WTC11 (cell line): ENCODE results near the gene CALHM1. TPM values are rescaled to one million over a fixed set of nuclear protein-coding genes. Genes with fewer than 3 reads are reported as not detected.
"Not testable (repeated sequence)": the region's sequence is repeated elsewhere in the genome, so short reads cannot be mapped to it uniquely, and the experiment has no call there.

Experiments
- ATAC-seq: fragments of 200-7000 bp; cut with Tn5 transposase; 2 replicates; pipeline ENCODE4 v1.10.0; 2021; ENCODE audit warnings: mild to moderate bottlenecking, moderate library complexity
- CTCF ChIA-PET: fragments of 300-600 bp; sonication (Branson Sonifier 250); formaldehyde crosslinking; loops from one replicate; lab custom pipeline; 2021; ENCODE audit warnings: antibody characterized with exemption; lab: Charles Lee
- POLR2A ChIA-PET: fragments of 350-600 bp; sonication (Branson Sonifier 250); formaldehyde crosslinking; loops from one replicate; lab custom pipeline; 2021; ENCODE audit warnings: antibody characterized with exemption; lab: Charles Lee
- DNase-seq: peaks from one replicate; pipeline ENCODE4 v3.0.0; 2021; ENCODE audit warnings: low spot score
- H3K27ac Mint-ChIP-seq: 2 replicates; pipeline ENCODE4 v1.8.0; 2021; ENCODE audit warnings: mixed read lengths
- H3K27me3 Mint-ChIP-seq: 2 replicates; pipeline ENCODE4 v1.8.0; 2021; ENCODE audit warnings: low read depth, mild to moderate bottlenecking, moderate library complexity, mixed read lengths
- H3K36me3 Mint-ChIP-seq: 2 replicates; pipeline ENCODE4 v1.8.0; 2021; ENCODE audit warnings: mixed read lengths
- H3K4me1 Mint-ChIP-seq: 2 replicates; pipeline ENCODE4 v1.8.0; 2022; ENCODE audit warnings: mixed read lengths
- H3K4me3 Mint-ChIP-seq: 2 replicates; pipeline ENCODE4 v1.8.0; 2021; ENCODE audit warnings: mild to moderate bottlenecking, moderate library complexity, mixed read lengths
- H3K9me3 Mint-ChIP-seq: 2 replicates; pipeline ENCODE4 v1.8.0; 2021; ENCODE audit warnings: mixed read lengths
- ARID4B ChIP-seq: sonication (generic); formaldehyde crosslinking; IDR thresholded peaks from 2 replicates; pipeline ENCODE4 v1.8.0; 2023; ENCODE audit warnings: missing genetic modification reagents, mild to moderate bottlenecking, borderline replicate concordance
- ELF4 ChIP-seq: sonication (generic); formaldehyde crosslinking; IDR thresholded peaks from 2 replicates; pipeline ENCODE4 v1.8.1; 2022; ENCODE audit warnings: low read depth, mild to moderate bottlenecking, moderate library complexity, missing genetic modification reagents
- GABPB1 ChIP-seq: sonication (generic); formaldehyde crosslinking; IDR thresholded peaks from 2 replicates; pipeline ENCODE4 v1.8.1; 2023; ENCODE audit warnings: mild to moderate bottlenecking, missing genetic modification reagents
- USF1 ChIP-seq: sonication (generic); formaldehyde crosslinking; IDR thresholded peaks from 2 replicates; pipeline ENCODE4 v1.8.0; 2022; ENCODE audit warnings: mild to moderate bottlenecking, missing genetic modification reagents
- total RNA-seq: library from RNA; stranded (reverse); gene quantifications from 3 replicates; pipeline ENCODE4 v1.2.3, GENCODE V29; 2021
- TF ChIP-seq, protein P1 (sequence below): sonication (generic); formaldehyde crosslinking; IDR thresholded peaks from 2 replicates; pipeline ENCODE4 v1.8.0; 2022; ENCODE audit warnings: mild to moderate bottlenecking, missing genetic modification reagents

The CALHM1 gene
- total RNA-seq, 1 experiment from 2014 or later, result 0.39 TPM

DNA sequence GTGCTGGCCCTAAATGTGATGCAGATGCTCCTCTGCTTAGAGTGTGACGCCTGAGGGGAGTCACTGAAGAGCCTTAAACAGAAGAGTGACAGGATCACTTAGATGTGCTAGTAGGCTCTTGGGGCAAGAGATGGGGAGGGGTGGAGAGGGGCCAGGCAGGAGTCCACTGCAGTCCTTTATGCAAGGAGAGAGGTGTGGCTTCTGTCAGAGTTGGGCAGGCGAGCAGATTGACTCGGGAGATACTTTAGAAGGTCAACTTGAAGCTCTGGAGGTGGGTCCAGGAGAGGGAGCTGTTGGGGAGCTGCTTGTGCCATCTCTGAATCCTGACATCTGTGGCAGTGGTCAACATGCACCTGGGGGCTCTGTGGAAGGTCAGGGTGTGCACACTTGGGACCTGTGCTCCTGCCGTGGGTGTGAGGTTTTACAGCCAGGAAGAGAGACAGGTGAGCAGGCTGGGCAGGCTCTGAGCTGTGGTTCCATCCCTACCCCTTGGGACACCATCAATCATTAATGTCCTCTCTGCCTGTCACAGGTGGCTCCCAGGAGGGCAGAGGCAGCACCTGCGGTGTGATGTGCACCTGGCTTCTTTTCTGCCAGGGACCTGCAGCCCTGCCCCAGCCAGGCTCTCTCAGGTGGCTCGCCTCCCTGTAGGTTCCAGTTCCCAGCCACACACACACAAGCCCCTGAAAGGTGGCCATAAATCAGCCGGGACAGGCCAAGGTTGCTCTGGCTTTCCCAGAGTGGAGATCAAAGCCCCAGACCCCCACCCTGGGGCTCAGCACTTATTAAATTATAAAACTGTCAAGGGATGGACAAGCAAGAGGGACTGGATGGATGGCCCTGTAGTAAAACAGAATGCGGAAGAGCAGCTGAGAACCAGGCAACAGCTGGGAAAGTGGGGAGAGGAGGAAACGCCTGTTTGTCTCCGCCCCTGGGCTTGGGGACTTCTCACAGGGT, 48.8 kb upstream of the CALHM1 start (continued):
- no peak for TF ChIP-seq ARID4B (CRISPR knock-in tag)

GRCh38 chr10:103506061-103506460, 47.4 kb upstream of the CALHM1 start:
- no peak overlapping the region for H3K27ac Mint-ChIP-seq
- POLR2A ChIA-PET, result no interaction called here

DNA sequence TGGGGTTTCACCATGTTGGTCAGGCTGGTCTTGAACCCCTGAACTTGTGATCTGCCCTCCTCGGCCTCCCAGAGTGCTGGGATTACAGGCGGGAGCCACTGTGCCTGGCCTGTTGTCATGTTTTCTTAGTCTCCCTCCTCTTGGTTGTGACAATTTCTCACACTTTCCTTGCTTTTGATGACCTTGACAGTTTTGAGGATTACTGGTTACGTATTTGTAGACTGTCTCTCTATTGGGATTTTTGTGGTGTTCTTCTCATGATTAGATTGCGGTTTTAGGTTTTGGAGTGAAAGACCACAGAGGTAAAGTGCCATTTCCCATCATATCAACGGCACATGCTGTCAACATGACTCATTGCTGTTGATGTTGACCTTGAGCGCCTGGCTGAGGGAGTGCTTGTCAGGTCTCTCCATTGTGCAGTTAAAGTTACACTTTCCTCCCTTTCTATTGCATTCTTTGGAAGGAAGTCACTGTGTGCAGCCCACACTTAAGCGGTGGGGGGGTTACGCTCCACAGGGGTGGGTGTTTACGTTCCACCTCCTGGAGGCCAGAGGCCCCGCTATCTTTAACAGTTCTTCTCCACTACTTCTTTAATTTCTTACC, 45.6 kb upstream of the CALHM1 start:
- TF ChIP-seq ELF4 (no peak), GABPB1 (CRISPR knock-in tag) (peak; percentile 60; the same call in 1 of the 2 replicates)
- Mint-ChIP-seq H3K4me3 (no peak overlapping the region), H3K4me1 (peaks cover 10% of the 10 kb centered on the region; the same call in 1 of the 2 replicates), H3K27ac (no peak overlapping the region), H3K27me3 (peaks cover 6% of the 10 kb centered on the region; the same call in 1 of the 2 replicates), H3K36me3 (no peaks in the 10 kb centered on the region), H3K9me3 (no peaks in the 10 kb centered on the region)
- POLR2A ChIA-PET, result interaction anchor here (0.7 kb wide), 1 partner anchor 309 kb away, joined by 3 read pairs; no protein-coding TSS in a partner anchor
- DNase-seq, result no peak
- CTCF ChIA-PET, result interaction anchor here (0.5 to 3.4 kb wide), 4 partner anchors 14 to 39 kb away, joined by 3 to 18 read pairs (median 8); no protein-coding TSS in a partner anchor
- ATAC-seq, result no peak

More at GRCh38 chr10:103506061-103506460, 47.4 kb upstream of the CALHM1 start:
- ATAC-seq, result no peak
- no peak for DNase-seq
- Mint-ChIP-seq H3K36me3 (no peaks in the 10 kb centered on the region), H3K4me1 (peaks cover 6% of the 10 kb centered on the region; the same call in 1 of the 2 replicates), H3K27me3 (no peaks in the 10 kb centered on the region), H3K9me3 (no peaks in the 10 kb centered on the region), H3K4me3 (no peak overlapping the region)
- CTCF ChIA-PET, result interaction anchor here (1.2 to 2.0 kb wide), 2 partner anchors 37 to 58 kb away, joined by 3 to 8 read pairs; no protein-coding TSS in a partner anchor
- no peak for TF ChIP-seq USF1 (CRISPR knock-in tag)
- TF ChIP-seq, protein P1, sequence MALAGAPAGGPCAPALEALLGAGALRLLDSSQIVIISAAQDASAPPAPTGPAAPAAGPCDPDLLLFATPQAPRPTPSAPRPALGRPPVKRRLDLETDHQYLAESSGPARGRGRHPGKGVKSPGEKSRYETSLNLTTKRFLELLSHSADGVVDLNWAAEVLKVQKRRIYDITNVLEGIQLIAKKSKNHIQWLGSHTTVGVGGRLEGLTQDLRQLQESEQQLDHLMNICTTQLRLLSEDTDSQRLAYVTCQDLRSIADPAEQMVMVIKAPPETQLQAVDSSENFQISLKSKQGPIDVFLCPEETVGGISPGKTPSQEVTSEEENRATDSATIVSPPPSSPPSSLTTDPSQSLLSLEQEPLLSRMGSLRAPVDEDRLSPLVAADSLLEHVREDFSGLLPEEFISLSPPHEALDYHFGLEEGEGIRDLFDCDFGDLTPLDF, result no peak

DNA sequence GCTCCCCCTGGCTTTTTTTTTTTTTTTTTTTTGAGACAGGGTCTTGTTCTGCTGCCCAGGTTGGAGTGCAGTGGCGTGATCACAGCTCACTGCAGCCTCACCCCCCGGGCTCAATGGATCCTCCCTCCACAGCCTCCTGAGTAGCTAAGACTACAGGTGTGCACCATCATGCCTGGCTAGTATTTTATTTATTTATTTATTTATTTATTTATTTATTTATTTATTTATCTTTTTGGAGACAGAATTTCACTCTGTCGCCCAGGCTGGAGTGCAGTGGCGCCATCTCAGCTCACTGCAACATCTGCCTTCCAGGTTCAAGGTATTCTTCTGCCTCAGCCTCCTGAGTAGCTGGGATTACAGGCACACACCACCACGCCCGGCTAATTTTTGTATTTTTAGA, 45.1 kb upstream of the CALHM1 start:
- ChIA-PET POLR2A (interaction anchor here (0.7 kb wide), 1 partner anchor 310 kb away, joined by 3 read pairs; no protein-coding TSS in a partner anchor), CTCF (interaction anchor here (0.6 to 3.4 kb wide), 5 partner anchors 18 to 61 kb away, joined by 3 to 18 read pairs (median 7); no protein-coding TSS in a partner anchor)
- not testable (repeated sequence) for ATAC-seq, DNase-seq, H3K27me3 Mint-ChIP-seq, H3K4me3 Mint-ChIP-seq, H3K27ac Mint-ChIP-seq, H3K36me3 Mint-ChIP-seq, H3K9me3 Mint-ChIP-seq
- peaks cover 10% of the 10 kb centered on the region; the same call in 1 of the 2 replicates for H3K4me1 Mint-ChIP-seq
